ENCODE results near the gene NRG2.

- no peak for TF ChIP-seq PPARA (CRISPR knock-in tag; IDR thresholded peaks at IDR 0.05; ENCODE audit: borderline replicate concordance)
- TF ChIP-seq ESRRG (CRISPR knock-in tag; IDR thresholded peaks at IDR 0.05): no peak
- TF ChIP-seq GLIS3 (CRISPR knock-in tag; IDR thresholded peaks at IDR 0.05): no peak
- no peak for TF ChIP-seq TOX (CRISPR knock-in tag; IDR thresholded peaks at IDR 0.05; ENCODE audit: borderline replicate concordance)
- no peak for TF ChIP-seq ZC3H10 (CRISPR knock-in tag; IDR thresholded peaks at IDR 0.05)
- no peak for TF ChIP-seq BACH2 (CRISPR knock-in tag; IDR thresholded peaks at IDR 0.05; ENCODE audit: borderline replicate concordance)
Observed at GRCh38 chr5:140076788-140077187, 33.7 kb upstream of the NRG2 start.
